ENCODE data around the gene ERO1A.

- TF ChIP-seq PRDM1 (tag by site-specific recombination; IDR thresholded peaks at IDR 0.05): no peak
- TF ChIP-seq AEBP2 (tag by site-specific recombination; IDR thresholded peaks at IDR 0.05; ENCODE audit: borderline replicate concordance): no peak
- no peak for TF ChIP-seq ZNF768 (tag by site-specific recombination; IDR thresholded peaks at IDR 0.05)
- TF ChIP-seq REPIN1 (tag by site-specific recombination; IDR thresholded peaks at IDR 0.05; ENCODE audit: low read depth): no peak
- TF ChIP-seq ZNF837 (tag by site-specific recombination; IDR thresholded peaks at IDR 0.05): no peak
- TF ChIP-seq, protein P1, sequence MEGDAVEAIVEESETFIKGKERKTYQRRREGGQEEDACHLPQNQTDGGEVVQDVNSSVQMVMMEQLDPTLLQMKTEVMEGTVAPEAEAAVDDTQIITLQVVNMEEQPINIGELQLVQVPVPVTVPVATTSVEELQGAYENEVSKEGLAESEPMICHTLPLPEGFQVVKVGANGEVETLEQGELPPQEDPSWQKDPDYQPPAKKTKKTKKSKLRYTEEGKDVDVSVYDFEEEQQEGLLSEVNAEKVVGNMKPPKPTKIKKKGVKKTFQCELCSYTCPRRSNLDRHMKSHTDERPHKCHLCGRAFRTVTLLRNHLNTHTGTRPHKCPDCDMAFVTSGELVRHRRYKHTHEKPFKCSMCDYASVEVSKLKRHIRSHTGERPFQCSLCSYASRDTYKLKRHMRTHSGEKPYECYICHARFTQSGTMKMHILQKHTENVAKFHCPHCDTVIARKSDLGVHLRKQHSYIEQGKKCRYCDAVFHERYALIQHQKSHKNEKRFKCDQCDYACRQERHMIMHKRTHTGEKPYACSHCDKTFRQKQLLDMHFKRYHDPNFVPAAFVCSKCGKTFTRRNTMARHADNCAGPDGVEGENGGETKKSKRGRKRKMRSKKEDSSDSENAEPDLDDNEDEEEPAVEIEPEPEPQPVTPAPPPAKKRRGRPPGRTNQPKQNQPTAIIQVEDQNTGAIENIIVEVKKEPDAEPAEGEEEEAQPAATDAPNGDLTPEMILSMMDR (tag by site-specific recombination; IDR thresholded peaks at IDR 0.05): no peak
- TF ChIP-seq ZNF354C (tag by site-specific recombination; IDR thresholded peaks at IDR 0.05; ENCODE audit: borderline replicate concordance, low read depth): no peak
- no peak for TF ChIP-seq ZNF777 (tag by site-specific recombination; IDR thresholded peaks at IDR 0.05; ENCODE audit: borderline replicate concordance)
- TF ChIP-seq ZNF121 (tag by site-specific recombination; IDR thresholded peaks at IDR 0.05): no peak
These were observed 105.0 kb downstream of the ERO1A start for GRCh38 chr14:52590318-52590717.

All from HEK293 (cell line).